SK-N-SH (cell line): ENCODE data around the gene CCDC30.

Experiments used
- CTCF ChIP-seq: fragments of 200-600 bp; sonication (generic); IDR thresholded peaks from 2 replicates; pipeline ENCODE4 v1.6.1; 2017; ENCODE audit warnings: antibody characterized with exemption, mild to moderate bottlenecking, moderate library complexity
- EZH2phosphoT487 ChIP-seq: fragments of 200-600 bp; sonication (generic); IDR thresholded peaks from 2 replicates; pipeline ENCODE4 v1.6.1; 2017; ENCODE audit warnings: low read depth, mixed run types, mild to moderate bottlenecking, antibody characterized with exemption, moderate library complexity, borderline replicate concordance
- JUND ChIP-seq: IDR thresholded peaks from 2 replicates; pipeline ENCODE4 v1.4.0; 2012
- MAX ChIP-seq: IDR thresholded peaks from 2 replicates; pipeline ENCODE4 v1.4.0; 2012; ENCODE audit warnings: low read depth
- POLR2AphosphoS5 ChIP-seq: IDR thresholded peaks from 2 replicates; pipeline ENCODE4 v1.6.1; 2012; ENCODE audit warnings: low read depth, low read length
- RFX5 ChIP-seq: IDR thresholded peaks from 2 replicates; pipeline ENCODE4 v1.6.1; 2012; ENCODE audit warnings: mild to moderate bottlenecking, improper control_type of control experiment, low read length

DNA sequence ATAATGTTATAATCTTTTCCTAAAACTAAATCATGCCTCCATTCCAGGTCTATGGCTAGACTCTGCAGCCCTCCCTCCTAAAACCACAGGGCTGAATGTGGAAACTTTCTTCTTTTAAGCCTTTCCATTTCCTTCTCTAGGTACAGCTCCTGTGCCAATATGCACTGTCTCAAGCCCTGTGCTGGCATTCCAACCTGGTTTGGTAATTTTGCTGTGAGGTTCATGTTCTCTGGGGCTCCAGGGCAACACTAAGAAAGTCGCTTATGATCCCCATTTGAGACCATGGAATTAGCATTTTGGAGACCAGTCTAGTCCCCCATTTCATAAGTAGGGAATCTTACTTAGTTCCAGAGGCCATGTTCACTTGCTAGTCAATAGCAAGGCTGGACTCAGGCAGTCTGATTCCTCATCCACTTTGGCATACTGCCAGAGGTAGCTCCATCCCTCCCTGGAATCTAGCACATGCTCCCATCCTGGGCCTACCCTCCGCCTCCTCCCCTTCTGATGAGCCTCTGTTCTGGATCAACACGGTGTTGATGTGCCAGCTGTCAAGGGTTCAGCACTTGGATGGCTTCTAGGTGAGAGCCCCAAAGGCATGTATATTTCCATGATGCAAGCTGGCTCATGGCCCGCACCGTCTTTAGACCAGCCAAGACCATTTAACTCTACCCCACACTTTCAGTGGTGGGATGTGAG lies 43.8 kb upstream of the CCDC30 start:
- TF ChIP-seq RFX5 (no peak), EZH2phosphoT487 (no peak), POLR2AphosphoS5 (no peak), CTCF (no peak), MAX (no peak), JUND (no peak)
